Activated B cell treated with CpG ODN at 0.5 μM for 24 hours (primary cell): ENCODE results near the gene HS3ST2. TPM values are rescaled to one million over a fixed set of nuclear protein-coding genes. Genes with fewer than 3 reads are reported as not detected.

Experiments
- ATAC-seq: fragments of 200-7000 bp; cut with Tn5 transposase; one replicate; pipeline ENCODE4 v1.10.0; 2021; ENCODE audit warnings: low read depth, mild to moderate bottlenecking, moderate library complexity
- CTCF ChIA-PET: fragments of 350-600 bp; sonication (Branson Sonifier 250); formaldehyde crosslinking; loops from one replicate; lab custom pipeline; 2021; ENCODE audit warnings: antibody characterized with exemption; lab: Charles Lee
- POLR2A ChIA-PET: fragments of 350-600 bp; sonication (Branson Sonifier 250); formaldehyde crosslinking; loops from one replicate; lab custom pipeline; 2021; ENCODE audit warnings: antibody characterized with exemption; lab: Charles Lee
- DNase-seq: peaks from one replicate; pipeline ENCODE4 v3.0.0; 2022
- H3K27ac Mint-ChIP-seq: one replicate; pipeline ENCODE4 v1.8.0; 2020; ENCODE audit warnings: mixed read lengths
- H3K27me3 Mint-ChIP-seq: one replicate; pipeline ENCODE4 v1.8.0; 2021; ENCODE audit warnings: mixed read lengths
- H3K36me3 Mint-ChIP-seq: one replicate; pipeline ENCODE4 v1.8.0; 2021; ENCODE audit warnings: low read depth, mixed read lengths
- H3K4me1 Mint-ChIP-seq: one replicate; pipeline ENCODE4 v1.8.0; 2021; ENCODE audit warnings: mixed read lengths
- H3K4me3 Mint-ChIP-seq: one replicate; pipeline ENCODE4 v1.8.0; 2020; ENCODE audit warnings: mild to moderate bottlenecking, mixed read lengths
- H3K9me3 Mint-ChIP-seq: one replicate; pipeline ENCODE4 v1.8.0; 2020; ENCODE audit warnings: mixed read lengths
- CTCF ChIP-seq: fragments of 200-600 bp; IDR thresholded peaks from one replicate; pipeline ENCODE4 v1.8.0; 2022; ENCODE audit warnings: antibody characterized with exemption, mild to moderate bottlenecking
- intact Hi-C: fragments of 100-400 bp; cut with micrococcal nuclease; formaldehyde crosslinking; loops from one replicate; pipeline ENCODE4 v1.15.1; 2024
- total RNA-seq: library from RNA; stranded (reverse); gene quantifications from 2 replicates; pipeline ENCODE4 v1.2.3, GENCODE V29; 2022

Gene HS3ST2
- total RNA-seq, 1 donor from 2014 or later, result not detected

- Mint-ChIP-seq H3K9me3 (no peaks in the 10 kb centered on the region), H3K27me3 (peaks cover 2% of the 10 kb centered on the region), H3K36me3 (no peaks in the 10 kb centered on the region), H3K27ac (no peak overlapping the region), H3K4me3 (no peak overlapping the region), H3K4me1 (no peaks in the 10 kb centered on the region)
- DNase-seq (no peak), ATAC-seq (no peak)
- intact Hi-C loops, result no loop called here
- ChIA-PET POLR2A (interaction anchor here (0.6 kb wide), 1 partner anchor 761 kb away, joined by 7 read pairs; no protein-coding TSS in a partner anchor), CTCF (no interaction called here)
- TF ChIP-seq CTCF, result no peak
These were observed 72.0 kb downstream of the HS3ST2 start for GRCh38 chr16:22885951-22886350.

- DNase-seq, result no peak
- Mint-ChIP-seq H3K27me3 (no peaks in the 10 kb centered on the region), H3K4me3 (no peak overlapping the region), H3K36me3 (no peaks in the 10 kb centered on the region), H3K9me3 (no peaks in the 10 kb centered on the region), H3K4me1 (no peaks in the 10 kb centered on the region), H3K27ac (no peak overlapping the region)
- ChIA-PET POLR2A (no interaction called here), CTCF (no interaction called here)
- TF ChIP-seq CTCF, result no peak
- no peak for ATAC-seq
- intact Hi-C loops, result no loop called here
These were observed 73.0 kb downstream of the HS3ST2 start for GRCh38 chr16:22886927-22887326.

- Mint-ChIP-seq H3K36me3 (no peaks in the 10 kb centered on the region), H3K4me1 (no peaks in the 10 kb centered on the region), H3K27me3 (no peaks in the 10 kb centered on the region), H3K9me3 (no peaks in the 10 kb centered on the region), H3K4me3 (no peak overlapping the region), H3K27ac (no peak overlapping the region)
- ChIA-PET CTCF (no interaction called here), POLR2A (no interaction called here)
- DNase-seq (no peak), ATAC-seq (no peak)
- intact Hi-C loops, result no loop called here
- TF ChIP-seq CTCF, result no peak
These were observed 73.5 kb downstream of the HS3ST2 start for GRCh38 chr16:22887445-22887844.

- Mint-ChIP-seq H3K9me3 (no peaks in the 10 kb centered on the region), H3K27ac (no peak overlapping the region), H3K4me3 (no peak overlapping the region), H3K4me1 (no peaks in the 10 kb centered on the region), H3K27me3 (no peaks in the 10 kb centered on the region), H3K36me3 (no peaks in the 10 kb centered on the region)
- ATAC-seq, result no peak
- ChIA-PET CTCF (no interaction called here), POLR2A (no interaction called here)
- no peak for TF ChIP-seq CTCF
- no peak for DNase-seq
- intact Hi-C loops, result no loop called here
These were observed 74.8 kb downstream of the HS3ST2 start for GRCh38 chr16:22888791-22889190.

- no peak overlapping the region for H3K4me3 Mint-ChIP-seq
- ATAC-seq (no peak), DNase-seq (no peak)
- no peaks in the 10 kb centered on the region for H3K36me3 Mint-ChIP-seq
- ChIA-PET CTCF (no interaction called here), POLR2A (no interaction called here)
- H3K4me1 Mint-ChIP-seq, result no peaks in the 10 kb centered on the region
- H3K27ac Mint-ChIP-seq, result no peak overlapping the region
- intact Hi-C loops, result no loop called here
- no peak for TF ChIP-seq CTCF
- H3K9me3 Mint-ChIP-seq, result no peaks in the 10 kb centered on the region
- H3K27me3 Mint-ChIP-seq, result peaks cover 11% of the 10 kb centered on the region
These were observed 77.0 kb downstream of the HS3ST2 start for GRCh38 chr16:22890976-22891375.
